ENCODE results near the gene TOR1AIP1. TPM values are rescaled to one million over a fixed set of nuclear protein-coding genes. Genes with fewer than 3 reads are reported as not detected.
"Not testable (repeated sequence)": the region's sequence is repeated elsewhere in the genome, so short reads cannot be mapped to it uniquely, and the experiment has no call there.

Gene TOR1AIP1
- total RNA-seq: 67.2 TPM
- long read RNA-seq, full-length matches to known transcripts: 35 of 48 reads
- long read RNA-seq, partial matches to known transcripts: 5 of 48 reads
- long read RNA-seq, other reads (novel, unspliced or antisense): 8 of 48 reads

GRCh38 chr1:179882253-179883039 lies at the start of gene TOR1AIP1:
Gene TOR1AIP1, plus strand, starts transcription at chr1:179882285. Its CDS starts 218 bp downstream, at chr1:179882503.
- no peaks in the 10 kb centered on the region for H3K9me3 ChIP-seq
- H3K27ac ChIP-seq: peak within 1 kb of the TSS; percentile 99
- peak; percentile 97 to 98 for ATAC-seq
- H3K27me3 ChIP-seq (ENCODE audit: low read depth): no peaks in the 10 kb centered on the region
- peaks cover 49% of the 10 kb centered on the region for H3K4me1 ChIP-seq
- H3K4me3 ChIP-seq: peak within 1 kb of the TSS; percentile 83
- peaks cover 27% of the 10 kb centered on the region for H3K36me3 ChIP-seq
- TF ChIP-seq, protein P1, sequence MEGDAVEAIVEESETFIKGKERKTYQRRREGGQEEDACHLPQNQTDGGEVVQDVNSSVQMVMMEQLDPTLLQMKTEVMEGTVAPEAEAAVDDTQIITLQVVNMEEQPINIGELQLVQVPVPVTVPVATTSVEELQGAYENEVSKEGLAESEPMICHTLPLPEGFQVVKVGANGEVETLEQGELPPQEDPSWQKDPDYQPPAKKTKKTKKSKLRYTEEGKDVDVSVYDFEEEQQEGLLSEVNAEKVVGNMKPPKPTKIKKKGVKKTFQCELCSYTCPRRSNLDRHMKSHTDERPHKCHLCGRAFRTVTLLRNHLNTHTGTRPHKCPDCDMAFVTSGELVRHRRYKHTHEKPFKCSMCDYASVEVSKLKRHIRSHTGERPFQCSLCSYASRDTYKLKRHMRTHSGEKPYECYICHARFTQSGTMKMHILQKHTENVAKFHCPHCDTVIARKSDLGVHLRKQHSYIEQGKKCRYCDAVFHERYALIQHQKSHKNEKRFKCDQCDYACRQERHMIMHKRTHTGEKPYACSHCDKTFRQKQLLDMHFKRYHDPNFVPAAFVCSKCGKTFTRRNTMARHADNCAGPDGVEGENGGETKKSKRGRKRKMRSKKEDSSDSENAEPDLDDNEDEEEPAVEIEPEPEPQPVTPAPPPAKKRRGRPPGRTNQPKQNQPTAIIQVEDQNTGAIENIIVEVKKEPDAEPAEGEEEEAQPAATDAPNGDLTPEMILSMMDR (IDR thresholded peaks at IDR 0.05): peak; percentile 54
- DNase-seq: peak; percentile 98
- intact Hi-C loops (cut with DNase I): no loop called here

DNA sequence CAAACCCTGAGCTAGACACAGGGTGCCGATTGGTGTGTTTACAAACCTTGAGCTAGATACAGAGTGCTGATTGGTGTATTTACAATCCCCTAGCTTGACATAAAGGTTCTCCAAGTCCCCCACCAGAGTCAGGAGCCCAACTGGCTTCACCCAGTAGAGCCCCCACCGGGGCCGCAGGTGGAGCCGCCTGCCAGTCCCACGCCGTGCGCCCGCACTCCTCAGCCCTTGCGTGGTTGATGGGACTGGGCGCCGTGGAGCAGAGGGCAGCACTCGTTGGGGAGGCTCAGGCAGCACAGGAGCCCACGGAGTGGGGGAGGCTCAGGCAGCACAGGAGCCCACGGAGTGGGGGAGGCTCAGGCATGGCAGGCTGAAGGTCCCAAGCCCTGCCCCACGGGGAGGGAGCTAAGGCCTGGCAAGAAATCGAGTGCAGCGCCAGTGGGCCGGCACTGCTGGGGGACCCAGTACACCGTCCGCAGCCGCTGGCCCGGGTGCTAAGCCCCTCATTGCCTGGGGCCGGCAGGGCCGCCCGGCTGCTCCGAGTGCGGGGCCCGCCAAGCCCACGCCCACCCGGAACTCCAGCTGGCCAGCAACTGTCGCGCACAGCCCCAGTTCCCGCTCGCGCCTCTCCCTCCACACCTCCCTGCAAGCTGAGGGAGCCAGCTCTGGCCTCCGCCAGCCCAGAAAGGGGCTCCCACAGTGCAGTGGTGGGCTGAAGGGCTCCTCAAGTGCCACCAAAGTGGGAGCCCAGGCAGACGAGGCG lies 45.2 kb upstream of the TOR1AIP1 start:
- H3K4me1 ChIP-seq; intact Hi-C loops (cut with DNase I); ATAC-seq; DNase-seq; H3K27me3 ChIP-seq (ENCODE audit: low read depth); H3K27ac ChIP-seq; H3K4me3 ChIP-seq; H3K9me3 ChIP-seq: not testable (repeated sequence)
- H3K36me3 ChIP-seq: peaks cover 24% of the 10 kb centered on the region

DNA sequence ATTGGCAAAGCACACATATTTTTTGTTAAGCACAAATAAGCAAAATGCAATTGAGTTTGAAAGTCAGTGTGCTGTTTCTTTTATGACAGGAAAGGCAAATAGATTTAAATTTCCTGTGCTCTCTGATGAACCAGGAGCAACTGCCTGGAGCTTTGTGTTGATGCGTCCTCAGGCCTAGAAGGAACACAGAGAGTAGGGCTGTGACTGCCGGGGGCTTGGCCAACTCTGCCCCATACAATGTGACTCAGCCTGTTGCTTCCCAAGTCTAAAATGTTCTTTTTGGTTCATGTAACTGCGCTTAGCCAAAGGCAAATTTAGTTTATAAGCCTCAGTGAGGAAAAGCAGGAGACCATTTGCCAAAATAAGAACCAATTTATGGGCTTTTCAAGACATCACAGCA lies 42.0 kb upstream of the TOR1AIP1 start:
- DNase-seq (no peak), ATAC-seq (no peak)
- H3K4me1 ChIP-seq: no peaks in the 10 kb centered on the region

GRCh38 chr1:179848233-179848632 lies 33.9 kb upstream of the TOR1AIP1 start:
- no peaks in the 10 kb centered on the region for H3K27me3 ChIP-seq (ENCODE audit: low read depth)
- H3K4me1 ChIP-seq: no peaks in the 10 kb centered on the region
- H3K4me3 ChIP-seq: no peak overlapping the region
- DNase-seq (no peak), ATAC-seq (no peak)
- peaks cover 87% of the 10 kb centered on the region for H3K36me3 ChIP-seq
- no peaks in the 10 kb centered on the region for H3K9me3 ChIP-seq
- TF ChIP-seq, protein P1 (IDR thresholded peaks at IDR 0.05): no peak
- intact Hi-C loops (cut with DNase I): no loop called here
- no peak overlapping the region for H3K27ac ChIP-seq

More for the DNA sequence above, 42.0 kb upstream of the TOR1AIP1 start:
- Histone ChIP-seq H3K9me3 (no peaks in the 10 kb centered on the region), H3K27me3 (ENCODE audit: low read depth) (no peaks in the 10 kb centered on the region), H3K4me3 (no peak overlapping the region), H3K27ac (no peak overlapping the region), H3K36me3 (peaks cover 46% of the 10 kb centered on the region)
- intact Hi-C loops (cut with DNase I): no loop called here
- TF ChIP-seq, protein P1 (IDR thresholded peaks at IDR 0.05): no peak

- DNase-seq (no peak), ATAC-seq (no peak)
- no peak overlapping the region for H3K27ac ChIP-seq
- intact Hi-C loops (cut with DNase I): no loop called here
- no peaks in the 10 kb centered on the region for H3K4me1 ChIP-seq
- TF ChIP-seq, protein P1 (IDR thresholded peaks at IDR 0.05): no peak
- no peaks in the 10 kb centered on the region for H3K27me3 ChIP-seq (ENCODE audit: low read depth)
- H3K36me3 ChIP-seq: peaks cover 80% of the 10 kb centered on the region
- no peak overlapping the region for H3K4me3 ChIP-seq
- H3K9me3 ChIP-seq: no peaks in the 10 kb centered on the region
These were observed 29.0 kb upstream of the TOR1AIP1 start for GRCh38 chr1:179853102-179853501.

- H3K4me3 ChIP-seq; H3K27me3 ChIP-seq (ENCODE audit: low read depth); H3K4me1 ChIP-seq; ATAC-seq; H3K9me3 ChIP-seq; intact Hi-C loops (cut with DNase I); H3K27ac ChIP-seq; DNase-seq: not testable (repeated sequence)
- peaks cover 61% of the 10 kb centered on the region for H3K36me3 ChIP-seq
These were observed 26.3 kb upstream of the TOR1AIP1 start for GRCh38 chr1:179855831-179856230.

Data from lower lobe of right lung (tissue), 2 donors.